IMR-90 (cell line): ENCODE measurements around the gene PKHD1. TPM values are rescaled to one million over a fixed set of nuclear protein-coding genes. Genes with fewer than 3 reads are reported as not detected.
"Not testable (repeated sequence)": the region's sequence is repeated elsewhere in the genome, so short reads cannot be mapped to it uniquely, and the experiment has no call there.

Experiments
- ATAC-seq: fragments of 200-7000 bp; cut with Tn5 transposase; 2 replicates; pipeline ENCODE4 v1.9.1; 2020; ENCODE audit warnings: low read depth, mild to moderate bottlenecking, moderate library complexity
- BruUV-seq: library from RNA; stranded (reverse); fragments of 400-500 nt; replicated peaks from 2 replicates; lab custom pipeline; 2021; lab: Mats Ljungman, UMichigan
- CTCF ChIA-PET: fragments of 300-600 bp; formaldehyde crosslinking; extraction: SDS; loops from one replicate; lab custom pipeline; 2021; ENCODE audit warnings: antibody characterized with exemption; lab: Yijun Ruan, JAX
- POLR2A ChIA-PET: fragments of 300-600 bp; sonication (Branson Sonifier 250); formaldehyde crosslinking; loops from one replicate; lab custom pipeline; 2022; ENCODE audit warnings: antibody characterized with exemption; ENCODE audit not compliant: unreplicated experiment; lab: Charles Lee
- DNase-seq: peaks from one replicate; pipeline ENCODE4 v3.0.0; 2013
- H2AFZ ChIP-seq: replicated peaks from 2 replicates; pipeline ENCODE3; 2013; ENCODE audit warnings: low read length, mild to moderate bottlenecking; ENCODE audit not compliant: poor library complexity
- H2AK5ac ChIP-seq: 2 replicates; pipeline ENCODE4 v1.6.1; 2013; ENCODE audit warnings: low read depth, low read length, inconsistent platforms
- H2AK9ac ChIP-seq: replicated peaks from 2 replicates; pipeline ENCODE3; 2013; ENCODE audit warnings: mild to moderate bottlenecking, low read depth, low read length, moderate library complexity; ENCODE audit not compliant: poor library complexity
- H2BK120ac ChIP-seq: 2 replicates; pipeline ENCODE4 v1.6.1; 2013; ENCODE audit warnings: low read depth, low read length, inconsistent platforms
- H2BK15ac ChIP-seq: 3 replicates; pipeline ENCODE4 v1.6.1; 2013; ENCODE audit warnings: low read depth, low read length, inconsistent platforms
- H2BK20ac ChIP-seq: 2 replicates; pipeline ENCODE4 v1.6.1; 2013; ENCODE audit warnings: low read depth, mild to moderate bottlenecking, inconsistent platforms, low read length, moderate library complexity
- H2BK5ac ChIP-seq: 2 replicates; pipeline ENCODE4 v1.6.1; 2013; ENCODE audit warnings: mild to moderate bottlenecking, low read depth, low read length, inconsistent platforms; ENCODE audit not compliant: poor library complexity, severe bottlenecking
- H3K14ac ChIP-seq: replicated peaks from 2 replicates; pipeline ENCODE4 v1.6.1; 2013; ENCODE audit warnings: low read depth, low read length, inconsistent platforms
- H3K18ac ChIP-seq: 2 replicates; pipeline ENCODE4 v1.6.1; 2013; ENCODE audit warnings: low read depth, low read length, control low read depth
- H3K23ac ChIP-seq: 2 replicates; pipeline ENCODE4 v1.6.1; 2013; ENCODE audit warnings: low read depth, low read length, inconsistent platforms
- H3K27ac ChIP-seq: 2 replicates; pipeline ENCODE4 v1.5.1; 2013; ENCODE audit warnings: mild to moderate bottlenecking, control low read depth, low read length; ENCODE audit not compliant: insufficient read depth
- H3K27me3 ChIP-seq: 2 replicates; pipeline ENCODE4 v1.6.1; 2013; ENCODE audit warnings: low read length; ENCODE audit not compliant: control insufficient read depth, insufficient read depth
- H3K36me3 ChIP-seq: 2 replicates; pipeline ENCODE4 v1.6.1; 2013; ENCODE audit warnings: low read length, mixed read lengths; ENCODE audit not compliant: control insufficient read depth, insufficient read depth
- H3K4ac ChIP-seq: 2 replicates; pipeline ENCODE4 v1.6.1; 2013; ENCODE audit warnings: low read depth, low read length, inconsistent platforms
- H3K4me1 ChIP-seq: 2 replicates; pipeline ENCODE4 v1.6.1; 2013; ENCODE audit warnings: low read length, mixed read lengths; ENCODE audit not compliant: control insufficient read depth, insufficient read depth
- H3K4me2 ChIP-seq: 2 replicates; pipeline ENCODE4 v1.6.1; 2013; ENCODE audit warnings: low read depth, mild to moderate bottlenecking, control low read depth, low read length, moderate library complexity
- H3K4me3 ChIP-seq: 2 replicates; pipeline ENCODE4 v1.5.1; 2013; ENCODE audit warnings: low read depth, mild to moderate bottlenecking, control low read depth, low read length, moderate library complexity; ENCODE audit not compliant: insufficient read depth
- H3K56ac ChIP-seq: 2 replicates; pipeline ENCODE4 v1.6.1; 2013; ENCODE audit warnings: low read length, inconsistent platforms; ENCODE audit not compliant: insufficient read depth; ENCODE audit errors: extremely low read depth
- H3K79me1 ChIP-seq, 2 experiments: 2 replicates each; pipeline ENCODE4 v1.6.1; 2013; ENCODE audit warnings: low read length in 2 of 2, inconsistent platforms in 1 of 2, low read depth in 1 of 2
- H3K9ac ChIP-seq: 2 replicates; pipeline ENCODE4 v1.6.1; 2013; ENCODE audit warnings: low read depth, low read length, control low read depth
- H3K9me1 ChIP-seq: 2 replicates; pipeline ENCODE4 v1.6.1; 2013; ENCODE audit warnings: low read length, inconsistent platforms; ENCODE audit not compliant: insufficient read depth
- H3K9me3 ChIP-seq: 2 replicates; pipeline ENCODE4 v1.6.1; 2013; ENCODE audit warnings: low read length; ENCODE audit not compliant: control insufficient read depth, insufficient read depth
- H4K20me1 ChIP-seq: 2 replicates; pipeline ENCODE4 v1.6.1; 2013; ENCODE audit warnings: low read length, inconsistent platforms; ENCODE audit not compliant: insufficient read depth
- H4K5ac ChIP-seq: 2 replicates; pipeline ENCODE4 v1.6.1; 2013; ENCODE audit warnings: mild to moderate bottlenecking, low read depth, low read length, control low read depth
- H4K8ac ChIP-seq, 2 experiments: 2 replicates each; pipeline ENCODE4 v1.6.1; 2013; ENCODE audit warnings: low read depth in 2 of 2, low read length in 2 of 2, control low read depth in 1 of 2, inconsistent platforms in 1 of 2
- H4K91ac ChIP-seq: 2 replicates; pipeline ENCODE4 v1.6.1; 2013; ENCODE audit warnings: low read depth, low read length, inconsistent platforms; ENCODE audit not compliant: insufficient read depth
- WGBS, 2 experiments: methylation state at CpG; one replicate each; pipeline versions ENCODE4 v1.1.5 to v1.1.7; 2013; ENCODE audit warnings: missing lambda C conversion rate in 2 of 2; ENCODE audit not compliant: insufficient read length in 1 of 2; ENCODE audit errors: extremely low coverage in 2 of 2; 5-methylcytosine and 5-hydroxymethylcytosine counted together
- dilution Hi-C: fragments of 300-500 bp; cut with HindIII; formaldehyde crosslinking; loops from one replicate; pipeline ENCODE4 v1.14.3; 2018; ENCODE audit warnings: low sequenced_read_pairs; ENCODE audit not compliant: unreplicated experiment
- in situ Hi-C: fragments of 300-500 bp; cut with MboI; formaldehyde crosslinking; loops from 3 replicates; pipeline ENCODE4 v1.14.3; 2019; ENCODE audit warnings: low sequenced_read_pairs, inconsistent platforms, mixed read lengths
- intact Hi-C: fragments of 100-400 bp; cut with micrococcal nuclease; formaldehyde crosslinking; loops from 2 replicates; pipeline ENCODE4 v1.10.0; 2022
- polyA plus RNA-seq, 3 experiments: library from polyadenylated mRNA; depleted of rRNA; stranded (reverse); fragments of >200 nt; gene quantifications; 2 replicates each; pipeline ENCODE4 v1.2.3, GENCODE V29; 2012; ENCODE audit warnings: low replicate concordance in 1 of 3
- total RNA-seq: library from RNA; depleted of rRNA; stranded (reverse); fragments of >200 nt; gene quantifications from 2 replicates; pipeline ENCODE4 v1.2.3, GENCODE V29; 2012

The PKHD1 gene
- total and polyA plus RNA-seq, 2 of the 4 experiments (the other 2 are of a cell fraction) = not detected

GRCh38 chr6:51853109-51853508 is 234.3 kb downstream of the PKHD1 start:
- ATAC-seq, H3K56ac ChIP-seq, H3K14ac ChIP-seq, H3K27ac ChIP-seq, H4K8ac ChIP-seq, H4K5ac ChIP-seq, H2BK20ac ChIP-seq, H2BK15ac ChIP-seq, H3K36me3 ChIP-seq, H2AK5ac ChIP-seq, H3K9me1 ChIP-seq, H4K20me1 ChIP-seq, H4K91ac ChIP-seq, POLR2A ChIA-PET, DNase-seq, H3K4ac ChIP-seq, H2AK9ac ChIP-seq, H3K9ac ChIP-seq, H2BK5ac ChIP-seq, H3K18ac ChIP-seq, H3K4me1 ChIP-seq, H3K4me2 ChIP-seq, H3K4me3 ChIP-seq, H2BK120ac ChIP-seq, H3K79me1 ChIP-seq, H3K27me3 ChIP-seq, H2AFZ ChIP-seq, CTCF ChIA-PET, dilution Hi-C loops, BruUV-seq, H3K9me3 ChIP-seq, H3K23ac ChIP-seq: not testable (repeated sequence)
- in situ Hi-C loops (loop anchor here (10.0 kb wide), 1 partner anchor 162 kb away; no protein-coding TSS in a partner anchor), intact Hi-C loops (loop anchor here (10.0 kb wide), 1 partner anchor 1038 kb away; the partner anchor contains the start of gene TFAP2B)
- no CpG with 5 or more reads among the region's 1 CpG for WGBS, 2 experiments
